RKO (cell line): ENCODE results near the gene TYW1B.
"Not testable (repeated sequence)": the region's sequence is repeated elsewhere in the genome, so short reads cannot be mapped to it uniquely, and the experiment has no call there.

ENCODE experiments used
- DNase-seq: peaks from one replicate; pipeline ENCODE4 v3.0.0-alpha.2; 2016; ENCODE audit warnings: low spot score

TYW1B gene, protein sequence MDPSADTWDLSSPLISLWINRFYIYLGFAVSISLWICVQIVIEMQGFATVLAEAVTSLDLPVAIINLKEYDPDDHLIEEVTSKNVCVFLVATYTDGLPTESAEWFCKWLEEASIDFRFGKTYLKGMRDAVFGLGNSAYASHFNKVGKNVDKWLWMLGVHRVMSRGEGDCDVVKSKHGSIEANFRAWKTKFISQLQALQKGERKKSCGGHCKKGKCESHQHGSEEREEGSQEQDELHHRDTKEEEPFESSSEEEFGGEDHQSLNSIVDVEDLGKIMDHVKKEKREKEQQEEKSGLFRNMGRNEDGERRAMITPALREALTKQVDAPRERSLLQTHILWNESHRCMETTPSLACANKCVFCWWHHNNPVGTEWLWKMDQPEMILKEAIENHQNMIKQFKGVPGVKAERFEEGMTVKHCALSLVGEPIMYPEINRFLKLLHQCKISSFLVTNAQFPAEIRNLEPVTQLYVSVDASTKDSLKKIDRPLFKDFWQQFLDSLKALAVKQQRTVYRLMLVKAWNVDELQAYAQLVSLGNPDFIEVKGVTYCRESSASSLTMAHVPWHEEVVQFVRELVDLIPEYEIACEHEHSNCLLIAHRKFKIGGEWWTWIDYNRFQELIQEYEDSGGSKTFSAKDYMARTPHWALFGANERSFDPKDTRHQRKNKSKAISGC

GRCh38 chr7:72827839-72828591 lies at the start of gene TYW1B:
Gene TYW1B (minus strand): TSS chr7:72828200. CDS start chr7:72828075, 125 bp downstream.
- peak; percentile 98 for DNase-seq

DNA sequence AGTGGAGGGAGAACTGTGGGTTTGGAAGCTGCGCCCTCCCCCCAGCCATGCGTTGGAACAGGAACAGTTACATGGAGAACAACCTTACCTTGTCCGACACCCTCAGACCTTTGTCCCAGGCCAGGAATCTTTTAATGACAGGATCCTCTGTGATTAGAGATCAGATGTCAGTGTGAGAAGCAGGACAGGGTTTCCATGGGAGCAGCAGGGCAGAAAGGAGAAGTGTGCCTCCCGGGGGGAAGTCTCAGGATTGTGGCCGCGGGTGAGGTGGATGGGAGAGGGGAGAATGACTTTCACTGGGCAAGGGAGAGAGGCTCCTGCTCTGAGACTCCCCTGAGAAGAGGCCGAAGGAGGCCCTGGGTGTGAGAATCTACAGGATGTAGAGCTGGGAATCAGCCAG lies 39.6 kb upstream of the TYW1B start:
- DNase-seq: not testable (repeated sequence)

DNA sequence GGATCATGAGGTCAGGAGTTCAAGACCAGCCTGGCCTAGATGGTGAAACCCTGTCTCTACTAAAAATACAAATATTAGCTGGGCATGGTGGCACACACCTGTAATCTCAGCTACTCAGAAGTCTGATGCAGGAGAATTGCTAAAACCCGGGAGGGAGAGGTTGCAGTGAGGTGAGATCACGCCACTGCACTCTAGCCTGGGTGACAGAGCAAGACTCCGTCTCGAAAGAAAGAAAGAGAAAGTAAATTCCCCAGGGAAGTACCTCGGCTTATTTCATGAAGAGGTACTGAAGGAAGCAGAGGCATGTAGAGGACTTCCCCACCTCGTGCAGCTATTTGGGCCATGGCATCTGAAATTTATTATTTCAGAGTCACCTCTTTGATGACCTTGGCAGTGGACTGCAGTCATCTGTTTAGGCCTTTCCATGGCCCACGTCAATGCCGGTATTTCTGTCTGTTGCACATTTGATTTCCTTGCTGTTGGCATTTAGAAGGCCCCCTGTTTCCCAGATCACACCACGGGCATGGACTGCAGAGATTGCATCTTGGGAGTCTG lies 30.9 kb upstream of the TYW1B start:
- not testable (repeated sequence) for DNase-seq

DNA sequence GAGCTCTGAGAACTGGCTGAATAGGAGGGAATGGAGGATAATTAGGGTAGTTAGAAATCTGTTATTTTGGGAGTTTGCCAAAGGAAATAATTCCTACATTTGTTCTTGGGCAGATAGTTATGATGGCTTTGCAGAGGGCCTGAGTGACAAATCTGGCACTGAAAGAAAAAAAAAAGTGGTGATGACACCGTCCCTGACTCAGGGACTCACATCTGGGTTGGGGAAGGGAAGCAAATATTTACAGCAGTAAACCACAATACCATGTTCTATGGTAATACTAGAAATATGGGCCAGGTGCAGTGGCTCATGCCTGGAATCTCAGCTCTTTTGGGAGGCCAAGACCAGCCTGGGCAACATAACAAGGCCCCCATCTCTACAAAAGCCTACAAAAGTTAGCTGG lies 29.9 kb upstream of the TYW1B start:
- peak; percentile 25 for DNase-seq

DNA sequence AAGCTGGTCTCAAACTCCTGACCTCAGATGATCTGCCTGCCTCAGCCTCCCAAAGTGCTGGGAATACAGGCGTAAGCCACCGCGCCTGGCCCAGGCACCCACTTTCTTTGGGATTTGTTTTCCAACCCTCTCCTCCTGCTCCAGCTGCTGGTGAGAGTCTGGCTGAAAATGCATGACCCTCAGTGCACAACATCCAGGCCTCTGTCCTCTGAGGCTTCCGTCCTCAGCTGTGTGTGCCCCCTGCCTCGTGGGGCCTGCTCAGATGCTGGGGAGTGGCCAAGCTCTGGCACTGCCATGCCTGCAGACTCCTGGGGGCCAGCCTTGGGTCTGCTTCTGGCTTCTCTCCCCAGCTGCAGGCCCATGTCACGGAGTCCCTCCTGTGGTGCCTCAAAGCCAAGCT lies 27.3 kb upstream of the TYW1B start:
- DNase-seq: not testable (repeated sequence)

DNA sequence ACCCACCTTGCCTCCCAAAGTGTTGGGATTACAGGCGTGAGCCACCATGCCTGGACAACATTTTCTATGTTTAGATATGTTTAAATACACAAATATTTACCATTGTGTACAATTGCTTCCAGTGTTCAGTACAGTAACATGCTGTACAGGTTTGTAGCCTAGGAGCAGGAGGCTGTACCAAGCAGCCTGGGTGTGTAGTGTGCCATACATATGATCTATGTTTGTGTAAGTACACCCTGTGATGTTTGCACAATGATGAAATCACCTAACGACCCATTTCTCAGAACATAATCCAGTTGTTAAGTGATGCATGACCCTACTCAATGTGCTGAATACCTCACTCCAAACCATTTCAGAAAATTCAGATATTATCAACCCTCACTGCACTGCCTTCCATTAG lies 24.9 kb upstream of the TYW1B start:
- DNase-seq: not testable (repeated sequence)

GRCh38 chr7:72850746-72851145 lies 22.7 kb upstream of the TYW1B start:
- not testable (repeated sequence) for DNase-seq

DNA sequence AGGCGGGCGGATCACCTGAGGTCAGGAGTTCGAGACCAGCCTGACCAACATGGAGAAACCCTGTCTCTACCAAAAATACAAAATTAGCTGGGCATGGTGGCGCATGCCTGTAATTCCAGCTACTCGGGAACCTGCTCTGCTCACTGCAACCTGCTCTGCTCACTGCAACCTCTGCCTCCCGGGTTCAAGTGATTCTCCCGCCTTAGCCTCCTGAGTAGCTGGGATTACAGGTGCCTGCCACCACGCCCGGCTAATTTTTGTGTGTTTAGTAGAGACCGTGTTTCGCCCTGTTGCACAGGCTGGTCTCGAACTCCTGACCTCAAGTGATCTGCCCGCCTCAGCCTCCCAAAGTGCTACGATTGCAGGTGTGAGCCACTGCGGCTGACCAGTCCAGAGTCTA lies 16.1 kb upstream of the TYW1B start:
- not testable (repeated sequence) for DNase-seq

DNA sequence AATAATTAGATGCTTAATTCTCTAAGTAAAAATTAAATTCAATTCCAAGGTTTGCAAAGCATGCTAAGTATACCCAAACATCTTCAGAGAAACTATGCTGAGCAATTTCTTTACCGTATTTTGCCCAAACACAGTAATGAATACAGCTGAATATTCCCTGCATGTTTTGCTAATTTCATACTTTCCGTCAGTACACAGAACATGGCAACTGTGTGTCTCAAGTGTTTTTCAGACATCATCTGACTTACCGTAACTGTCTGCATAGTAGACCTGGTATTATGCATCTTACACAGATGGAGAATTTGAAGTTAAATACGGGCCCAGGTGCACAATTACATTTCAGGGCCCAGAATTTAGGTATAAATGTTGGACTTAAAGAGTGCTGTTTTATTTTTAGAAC lies 15.2 kb upstream of the TYW1B start:
- DNase-seq: not testable (repeated sequence)

GRCh38 chr7:72840966-72841511 lies 13.0 kb upstream of the TYW1B start:
- DNase-seq: not testable (repeated sequence)

- DNase-seq: not testable (repeated sequence)
Measured at GRCh38 chr7:72838315-72838714, 10.3 kb upstream of the TYW1B start.

DNA sequence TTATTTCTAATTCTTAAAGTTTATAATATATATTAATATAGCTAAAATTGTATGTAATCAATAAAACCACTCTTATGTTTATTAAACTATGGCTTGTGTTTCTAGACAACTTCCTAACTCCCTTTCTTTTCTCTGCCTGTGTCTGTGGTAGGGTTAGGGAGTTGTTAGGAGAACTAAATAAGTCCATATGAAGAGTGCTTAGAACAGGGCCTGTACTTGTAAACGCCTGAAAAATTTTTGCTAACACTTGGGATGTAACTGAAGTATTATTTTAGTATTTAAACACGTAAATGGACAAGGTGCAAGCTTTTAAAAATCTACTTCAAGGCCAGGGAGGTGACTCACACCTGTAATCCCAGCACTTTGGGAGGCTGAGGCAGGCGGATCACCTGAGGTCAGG lies 9.3 kb upstream of the TYW1B start:
- not testable (repeated sequence) for DNase-seq

GRCh38 chr7:72830567-72830966 lies 2.6 kb upstream of the TYW1B start:
- DNase-seq: peak; percentile 29

GRCh38 chr7:72829687-72830354 lies 1.8 kb upstream of the TYW1B start:
- peak; percentile 89 for DNase-seq

- peak; percentile 98 for DNase-seq
Measured at GRCh38 chr7:72829291-72829686, 1.3 kb upstream of the TYW1B start.

DNA sequence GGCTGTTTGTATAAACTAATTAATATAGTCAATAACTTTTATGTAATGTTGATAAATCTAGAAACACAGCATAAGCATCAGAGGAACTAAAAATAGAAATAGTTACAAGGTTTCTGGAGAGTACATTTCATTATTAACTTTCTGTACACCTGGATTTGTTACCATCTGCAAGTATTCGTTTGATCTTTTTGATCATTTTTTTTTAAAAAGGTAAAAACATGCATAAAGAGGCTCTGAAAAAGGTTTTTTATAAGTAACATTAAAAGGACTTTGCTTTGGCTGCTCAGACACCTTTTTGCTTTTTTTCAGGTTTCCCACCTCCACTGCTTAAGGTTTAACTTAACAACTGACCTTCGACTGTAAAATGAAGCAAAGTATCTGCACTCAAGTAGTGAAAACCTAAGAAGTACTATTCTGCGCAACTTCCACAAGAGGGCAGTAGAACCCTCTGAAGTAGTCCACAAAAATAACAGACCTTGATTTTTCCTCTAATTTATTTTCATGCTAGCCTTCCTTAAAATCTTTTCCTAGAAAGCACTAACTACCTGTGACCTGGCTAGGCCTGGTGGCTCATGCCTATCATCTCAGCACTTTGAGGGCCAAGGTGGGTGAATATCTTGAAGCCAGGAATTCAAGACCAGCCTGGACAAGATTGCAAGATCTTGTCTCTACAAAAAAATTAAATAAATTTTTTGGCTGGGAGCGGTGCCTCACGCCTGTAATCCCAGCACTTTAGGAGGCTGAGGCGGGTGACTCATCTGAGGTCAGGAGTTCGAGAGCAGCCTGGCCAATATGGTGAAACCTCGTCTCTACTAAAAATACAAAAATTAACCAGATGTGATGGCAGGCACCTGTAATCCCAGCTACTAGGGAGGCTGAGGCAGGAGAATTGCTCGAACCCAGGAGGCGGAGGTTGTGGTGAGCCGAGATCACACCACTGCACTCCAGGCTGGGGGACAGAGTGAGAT lies 4.0 kb downstream of the TYW1B start:
- DNase-seq: peak; percentile 61

DNA sequence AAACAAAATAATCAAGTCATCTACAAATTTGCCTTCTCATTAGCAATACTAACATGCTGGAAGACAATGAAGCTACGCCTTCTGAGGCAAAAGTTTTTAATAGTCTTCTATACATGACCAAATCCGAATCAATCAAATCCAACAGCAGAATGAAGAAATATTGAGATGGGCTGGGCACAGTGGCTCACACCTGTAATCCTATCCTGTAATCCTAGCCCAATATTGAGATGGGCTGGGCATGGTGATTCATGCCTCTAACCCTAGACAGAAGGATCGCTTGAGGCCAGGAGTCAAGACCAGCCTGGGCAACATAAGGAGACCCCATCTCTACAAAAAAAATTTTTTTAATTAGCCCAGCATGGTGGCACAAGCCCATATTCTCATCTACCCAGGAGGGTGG lies 5.5 kb downstream of the TYW1B start:
- DNase-seq: not testable (repeated sequence)

DNA sequence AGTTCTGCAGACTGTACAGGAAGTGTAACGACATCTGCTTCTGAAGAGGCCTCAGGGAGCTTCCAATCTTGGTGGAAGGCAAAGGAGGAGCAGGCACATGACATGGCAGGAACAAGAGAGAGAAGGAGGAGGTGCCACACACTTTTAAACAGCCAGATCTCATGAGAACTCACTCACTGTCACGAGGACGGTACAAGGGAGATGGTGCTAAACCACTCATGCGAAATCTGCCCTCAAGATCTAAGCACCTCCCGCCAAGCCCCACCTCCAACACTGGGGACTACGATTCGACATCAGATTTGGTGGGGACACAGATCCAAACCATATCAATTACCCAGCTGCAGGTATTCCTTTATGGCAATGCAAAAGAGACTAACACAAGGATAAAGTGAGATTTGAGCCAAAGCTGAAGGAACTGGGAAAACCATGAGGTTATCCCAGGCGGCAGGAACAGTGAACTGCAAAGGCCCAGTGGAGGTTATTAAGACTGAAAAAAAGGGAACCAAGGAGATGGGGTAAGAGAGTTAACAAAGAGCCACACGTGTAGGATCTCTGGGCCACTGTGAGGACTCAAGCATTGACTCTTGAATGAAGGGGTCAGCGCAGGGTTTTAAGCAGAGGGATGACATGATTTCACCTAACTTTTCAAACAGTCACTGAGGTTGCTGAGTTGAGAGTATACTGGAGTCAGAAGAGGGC lies 9.2 kb downstream of the TYW1B start:
- DNase-seq: not testable (repeated sequence)

DNA sequence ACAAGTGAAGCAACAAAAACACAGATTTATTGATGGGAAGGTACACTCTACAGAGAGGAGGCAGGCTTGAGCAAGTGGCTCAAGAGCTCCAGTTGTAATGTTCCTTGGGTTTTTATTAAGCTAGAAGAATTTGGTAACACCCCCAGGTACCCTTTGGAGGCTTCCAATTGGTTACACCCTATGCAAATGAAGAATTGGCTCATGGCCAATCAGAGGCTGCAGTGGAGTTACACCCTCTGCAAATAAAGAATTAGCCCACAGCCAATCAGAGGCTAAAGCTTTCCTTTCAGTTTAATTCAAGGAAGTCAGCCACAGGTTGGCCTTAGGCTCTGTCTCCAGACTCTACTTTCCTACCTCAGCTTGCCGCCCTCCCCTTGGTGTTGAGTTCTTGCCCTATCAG lies 10.3 kb downstream of the TYW1B start:
- DNase-seq: not testable (repeated sequence)
